SH-SY5Y (cell line): ENCODE measurements around the gene SYNJ2.

Experiments used
- GATA2 ChIP-seq: IDR thresholded peaks from 2 replicates; pipeline ENCODE4 v1.6.1; 2011; ENCODE audit warnings: mild to moderate bottlenecking, low read depth, low read length
- GATA3 ChIP-seq: IDR thresholded peaks from 2 replicates; pipeline ENCODE4 v1.6.1; 2011; ENCODE audit warnings: low read depth, mild to moderate bottlenecking, low read length, moderate library complexity

Gene SYNJ2

GRCh38 chr6:158078320-158078719, 96.7 kb downstream of the SYNJ2 start:
- TF ChIP-seq GATA2 (no peak), GATA3 (no peak)

- TF ChIP-seq GATA3 (no peak), GATA2 (no peak)
These were observed 99.4 kb downstream of the SYNJ2 start for GRCh38 chr6:158080849-158081656.

GRCh38 chr6:158081657-158081935, 99.9 kb downstream of the SYNJ2 start:
- TF ChIP-seq GATA2: no peak
- TF ChIP-seq GATA3: no peak

GRCh38 chr6:158083455-158084325, 102.0 kb downstream of the SYNJ2 start:
- TF ChIP-seq GATA2: no peak
- TF ChIP-seq GATA3: no peak

GRCh38 chr6:158085261-158086053, 103.8 kb downstream of the SYNJ2 start:
- TF ChIP-seq GATA3: no peak
- no peak for TF ChIP-seq GATA2

GRCh38 chr6:158086054-158086503, 104.4 kb downstream of the SYNJ2 start:
- TF ChIP-seq GATA2 (no peak), GATA3 (no peak)

GRCh38 chr6:158086504-158087223, 105.0 kb downstream of the SYNJ2 start:
- TF ChIP-seq GATA2 (no peak), GATA3 (no peak)

- TF ChIP-seq GATA2: no peak
- no peak for TF ChIP-seq GATA3
These were observed 105.7 kb downstream of the SYNJ2 start for GRCh38 chr6:158087224-158087867.

GRCh38 chr6:158092806-158093205, 111.1 kb downstream of the SYNJ2 start:
- no peak for TF ChIP-seq GATA3

- TF ChIP-seq GATA2: no peak
These were observed 113.4 kb downstream of the SYNJ2 start for GRCh38 chr6:158095031-158095430.

GRCh38 chr6:158095671-158096070, 114.0 kb downstream of the SYNJ2 start:
- TF ChIP-seq GATA3: no peak
- no peak for TF ChIP-seq GATA2

- TF ChIP-seq GATA3 (no peak), GATA2 (no peak)
These were observed 121.6 kb downstream of the SYNJ2 start for GRCh38 chr6:158103228-158103627.

- TF ChIP-seq GATA2 (no peak), GATA3 (no peak)
These were observed 123.0 kb downstream of the SYNJ2 start for GRCh38 chr6:158104696-158105095.
